ENCODE measurements around the gene ST6GALNAC6. TPM values are rescaled to one million over a fixed set of nuclear protein-coding genes. Genes with fewer than 3 reads are reported as not detected.

The ST6GALNAC6 gene
- total RNA-seq (ENCODE audit: unreplicated experiment) = 80.0 TPM
- long read RNA-seq, transcript ST6GALNAC6-204 (6 exons, 2,406 nt) = major isoform, 22 of 48 reads
- long read RNA-seq, transcript ST6GALNAC6-205 (7 exons, 2,460 nt) = minor isoform, 15 of 48 reads
- long read RNA-seq, partial matches to known transcripts = 3 of 48 reads
- long read RNA-seq, other reads (novel, unspliced or antisense) = 6 of 48 reads

DNA sequence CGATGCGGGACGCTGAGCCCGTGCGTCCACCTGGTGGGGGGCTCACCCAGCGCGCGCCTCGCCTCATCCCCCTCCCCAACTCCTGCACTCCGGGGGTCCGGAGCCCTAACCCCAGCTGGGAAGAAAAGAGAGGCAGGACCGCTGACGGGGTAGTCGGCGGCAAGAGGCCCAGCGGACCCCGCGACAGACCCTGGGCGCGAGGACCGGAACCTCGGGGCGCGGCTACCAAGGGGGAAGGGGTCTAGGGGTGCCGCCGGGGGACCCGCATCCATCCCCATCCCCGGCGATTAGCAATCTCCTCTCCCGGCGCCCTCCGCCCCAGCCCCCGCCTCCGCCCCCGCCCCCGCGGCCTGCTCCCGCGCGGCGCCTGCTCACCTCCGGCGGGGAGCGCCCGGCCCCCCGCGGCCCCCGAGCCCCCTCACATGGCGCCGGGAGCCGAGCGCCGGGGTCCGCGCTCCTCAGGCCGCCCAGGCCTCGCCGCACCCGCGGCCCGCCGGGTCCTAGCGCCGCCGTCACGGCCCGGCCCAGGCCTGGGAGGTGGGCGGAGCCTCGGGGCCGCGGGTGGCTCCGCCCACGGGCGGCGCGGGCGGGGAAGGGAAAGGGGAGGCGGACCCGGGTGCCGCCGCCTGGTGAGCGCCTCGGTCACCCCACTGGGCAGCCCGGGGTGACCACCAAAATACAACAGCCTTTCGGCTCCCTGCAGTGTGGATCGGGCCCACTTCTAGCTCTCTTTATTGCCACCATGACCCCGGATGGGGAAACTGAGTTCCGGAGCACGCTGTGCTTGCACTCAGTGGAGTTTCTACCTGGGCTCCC, at the start of gene ST6GALNAC6:
Gene ST6GALNAC6, minus strand, starts transcription at position 476 of the 816 bp plus-strand sequence. CDS start 1,622 bp downstream, outside the sequence.
- Mint-ChIP-seq H3K27ac (ENCODE audit: unreplicated experiment) (peak within 1 kb of the TSS; percentile 52), H3K27me3 (ENCODE audit: unreplicated experiment) (peaks cover 6% of the 10 kb centered on the region), H3K36me3 (ENCODE audit: low read depth, unreplicated experiment) (peaks cover 18% of the 10 kb centered on the region), H3K4me1 (ENCODE audit: unreplicated experiment) (peaks cover 32% of the 10 kb centered on the region), H3K9me3 (ENCODE audit: unreplicated experiment) (no peaks in the 10 kb centered on the region), H3K4me3 (ENCODE audit: unreplicated experiment) (peak within 1 kb of the TSS; percentile 93)
- no peak for TF ChIP-seq CTCF (IDR thresholded peaks at IDR 0.05; ENCODE audit: unreplicated experiment)
- DNase-seq (ENCODE audit: low spot score) = peak; percentile 83

GRCh38 chr9:127947841-127948710, 48.7 kb upstream of the ST6GALNAC6 start:
- no peak for TF ChIP-seq CTCF (IDR thresholded peaks at IDR 0.05; ENCODE audit: unreplicated experiment)
- no peaks in the 10 kb centered on the region for H3K4me1 Mint-ChIP-seq (ENCODE audit: unreplicated experiment)
- peaks cover 6% of the 10 kb centered on the region for H3K27me3 Mint-ChIP-seq (ENCODE audit: unreplicated experiment)
- no peaks in the 10 kb centered on the region for H3K36me3 Mint-ChIP-seq (ENCODE audit: low read depth, unreplicated experiment)
- no peak overlapping the region for H3K27ac Mint-ChIP-seq (ENCODE audit: unreplicated experiment)
- DNase-seq (ENCODE audit: low spot score) = no peak
- H3K9me3 Mint-ChIP-seq (ENCODE audit: unreplicated experiment) = no peaks in the 10 kb centered on the region
- H3K4me3 Mint-ChIP-seq (ENCODE audit: unreplicated experiment) = no peak overlapping the region

DNA sequence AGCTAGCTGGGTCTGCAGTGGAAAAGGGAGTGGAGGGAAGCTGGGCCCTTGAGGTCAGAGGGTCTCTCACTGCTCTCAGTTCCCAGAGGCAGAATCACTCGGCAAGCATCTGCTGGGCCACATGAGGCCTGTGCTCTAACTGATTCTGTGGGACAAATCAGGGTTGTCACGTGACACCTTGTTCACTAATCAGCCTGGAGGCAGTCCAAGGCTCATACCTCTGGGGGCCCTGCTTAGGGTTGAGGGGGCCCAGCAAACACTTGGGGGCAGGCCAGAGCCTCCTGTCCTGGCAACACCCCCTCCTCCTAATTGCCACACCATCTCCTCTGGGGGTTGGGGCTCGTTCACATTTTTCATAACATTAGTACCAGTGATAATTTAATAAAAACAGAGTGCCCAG, 47.3 kb upstream of the ST6GALNAC6 start:
- no peak overlapping the region for H3K4me3 Mint-ChIP-seq (ENCODE audit: unreplicated experiment)
- H3K9me3 Mint-ChIP-seq (ENCODE audit: unreplicated experiment) = no peaks in the 10 kb centered on the region
- TF ChIP-seq CTCF (IDR thresholded peaks at IDR 0.05; ENCODE audit: unreplicated experiment) = no peak
- no peak for DNase-seq (ENCODE audit: low spot score)
- peaks cover 10% of the 10 kb centered on the region for H3K27me3 Mint-ChIP-seq (ENCODE audit: unreplicated experiment)
- H3K27ac Mint-ChIP-seq (ENCODE audit: unreplicated experiment) = peak overlapping the region; percentile 42
- no peaks in the 10 kb centered on the region for H3K36me3 Mint-ChIP-seq (ENCODE audit: low read depth, unreplicated experiment)
- peaks cover 3% of the 10 kb centered on the region for H3K4me1 Mint-ChIP-seq (ENCODE audit: unreplicated experiment)

GRCh38 chr9:127945942-127946341, 46.5 kb upstream of the ST6GALNAC6 start:
- Mint-ChIP-seq H3K36me3 (ENCODE audit: low read depth, unreplicated experiment) (no peaks in the 10 kb centered on the region), H3K4me1 (ENCODE audit: unreplicated experiment) (peaks cover 3% of the 10 kb centered on the region), H3K27me3 (ENCODE audit: unreplicated experiment) (peaks cover 11% of the 10 kb centered on the region), H3K9me3 (ENCODE audit: unreplicated experiment) (no peaks in the 10 kb centered on the region), H3K27ac (ENCODE audit: unreplicated experiment) (no peak overlapping the region), H3K4me3 (ENCODE audit: unreplicated experiment) (no peak overlapping the region)
- no peak for DNase-seq (ENCODE audit: low spot score)
- TF ChIP-seq CTCF (IDR thresholded peaks at IDR 0.05; ENCODE audit: unreplicated experiment) = no peak
